ENCODE results near the gene GAS6. TPM values are rescaled to one million over a fixed set of nuclear protein-coding genes. Genes with fewer than 3 reads are reported as not detected.

Gene GAS6
- total RNA-seq, 1 experiment from 2014 or later = 93.8 TPM

DNA sequence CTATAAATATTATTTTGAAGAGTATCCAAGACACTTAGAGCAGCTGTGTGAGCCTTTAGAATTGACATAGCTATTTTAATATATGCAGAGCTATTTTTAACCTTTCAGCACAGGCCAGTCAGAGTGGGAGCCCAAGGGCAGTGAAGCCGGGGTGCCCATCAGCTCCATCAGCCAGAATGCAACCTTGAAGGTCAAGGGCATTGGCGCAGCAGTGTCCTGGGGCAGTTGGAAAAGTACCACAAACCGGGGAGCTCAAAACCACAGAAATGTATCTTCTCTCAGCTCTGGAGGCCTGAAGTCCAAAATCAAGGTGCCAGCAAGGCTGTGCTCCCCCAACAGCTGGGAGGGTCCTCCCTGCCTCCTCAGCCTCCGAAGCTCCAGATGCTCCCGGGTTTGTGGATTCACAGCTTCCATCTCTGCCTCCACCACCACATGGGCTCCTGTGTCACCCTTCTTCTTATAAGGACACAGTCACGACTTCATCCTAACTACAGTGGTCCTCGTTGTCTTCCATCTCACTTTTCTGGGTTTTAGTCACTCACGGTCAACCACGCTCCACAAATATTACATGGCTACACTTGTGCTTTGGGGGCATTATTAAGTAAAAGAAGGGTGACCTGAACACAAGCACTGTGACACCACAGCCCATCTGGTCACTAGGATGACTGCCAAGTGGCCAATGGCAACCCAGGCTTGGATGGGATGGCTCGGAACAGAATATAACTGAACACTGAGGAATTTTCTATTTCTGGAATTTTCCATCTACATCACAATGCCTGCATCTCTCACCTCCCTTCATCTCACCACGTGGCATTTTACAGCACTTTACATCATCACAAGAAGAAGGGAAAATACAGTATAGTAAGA is 15.9 kb upstream of the GAS6 start:
- ChIA-PET POLR2A (ENCODE audit: unreplicated experiment) (no interaction called here), CTCF (no interaction called here)
- no peaks in the 10 kb centered on the region for H3K9me3 ChIP-seq (ENCODE audit: insufficient read depth, low read depth)
- no peaks in the 10 kb centered on the region for H3F3A ChIP-seq (ENCODE audit: insufficient read depth, low read depth)
- no TSS peak for BruUV-seq (replicated peaks)
- no peak overlapping the region for H2AFZ ChIP-seq
- TF ChIP-seq EZH2 (IDR thresholded peaks at IDR 0.05; ENCODE audit: low read depth) = no peak
- TF ChIP-seq, protein P1, sequence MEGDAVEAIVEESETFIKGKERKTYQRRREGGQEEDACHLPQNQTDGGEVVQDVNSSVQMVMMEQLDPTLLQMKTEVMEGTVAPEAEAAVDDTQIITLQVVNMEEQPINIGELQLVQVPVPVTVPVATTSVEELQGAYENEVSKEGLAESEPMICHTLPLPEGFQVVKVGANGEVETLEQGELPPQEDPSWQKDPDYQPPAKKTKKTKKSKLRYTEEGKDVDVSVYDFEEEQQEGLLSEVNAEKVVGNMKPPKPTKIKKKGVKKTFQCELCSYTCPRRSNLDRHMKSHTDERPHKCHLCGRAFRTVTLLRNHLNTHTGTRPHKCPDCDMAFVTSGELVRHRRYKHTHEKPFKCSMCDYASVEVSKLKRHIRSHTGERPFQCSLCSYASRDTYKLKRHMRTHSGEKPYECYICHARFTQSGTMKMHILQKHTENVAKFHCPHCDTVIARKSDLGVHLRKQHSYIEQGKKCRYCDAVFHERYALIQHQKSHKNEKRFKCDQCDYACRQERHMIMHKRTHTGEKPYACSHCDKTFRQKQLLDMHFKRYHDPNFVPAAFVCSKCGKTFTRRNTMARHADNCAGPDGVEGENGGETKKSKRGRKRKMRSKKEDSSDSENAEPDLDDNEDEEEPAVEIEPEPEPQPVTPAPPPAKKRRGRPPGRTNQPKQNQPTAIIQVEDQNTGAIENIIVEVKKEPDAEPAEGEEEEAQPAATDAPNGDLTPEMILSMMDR (conservative IDR thresholded peaks at IDR 0.05) = no peak
- no peak overlapping the region for H3K4me3 ChIP-seq
- H3K79me2 ChIP-seq (ENCODE audit: low read depth) = no peaks in the 10 kb centered on the region
- no peaks in the 10 kb centered on the region for H4K20me1 ChIP-seq (ENCODE audit: insufficient read depth)
- no peaks in the 10 kb centered on the region for H3K9me2 ChIP-seq (ENCODE audit: insufficient read depth)
- H3K27me3 ChIP-seq (ENCODE audit: insufficient read depth, low read depth) = no peaks in the 10 kb centered on the region
- H3K4me2 ChIP-seq = no peak overlapping the region
- intact Hi-C loops (cut with micrococcal nuclease; ENCODE audit: unreplicated experiment) = no loop called here
- DNase-seq = no peak
- H3K36me3 ChIP-seq (ENCODE audit: low read depth) = no peaks in the 10 kb centered on the region
- no peaks in the 10 kb centered on the region; the same call in 1 of the 2 replicates for H3K4me1 ChIP-seq (replicated peaks; ENCODE audit: insufficient read depth)
- no peak overlapping the region for H3K27ac ChIP-seq

DNA sequence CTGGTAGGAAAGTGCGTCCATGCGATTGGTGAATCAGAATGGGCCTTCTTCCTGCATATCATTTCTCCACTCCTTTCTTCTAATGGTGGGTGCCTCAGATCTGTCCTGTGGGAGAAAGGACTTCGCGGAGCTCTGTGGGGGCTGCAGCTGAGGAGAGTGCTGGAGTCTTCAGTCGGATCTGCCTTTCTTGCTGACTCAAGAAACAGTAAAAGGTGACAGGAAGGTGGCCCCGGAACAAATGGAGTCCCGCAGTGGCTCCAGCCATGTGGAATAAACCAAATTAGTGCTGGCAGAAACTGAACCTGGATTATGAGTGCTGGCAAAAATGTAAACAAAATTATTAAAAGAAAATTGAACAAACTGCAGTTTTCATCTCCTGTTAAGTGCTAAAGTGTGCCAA is 15.1 kb upstream of the GAS6 start:
- H3K9me2 ChIP-seq (ENCODE audit: insufficient read depth) = no peaks in the 10 kb centered on the region
- ChIA-PET CTCF (no interaction called here), POLR2A (ENCODE audit: unreplicated experiment) (no interaction called here)

DNA sequence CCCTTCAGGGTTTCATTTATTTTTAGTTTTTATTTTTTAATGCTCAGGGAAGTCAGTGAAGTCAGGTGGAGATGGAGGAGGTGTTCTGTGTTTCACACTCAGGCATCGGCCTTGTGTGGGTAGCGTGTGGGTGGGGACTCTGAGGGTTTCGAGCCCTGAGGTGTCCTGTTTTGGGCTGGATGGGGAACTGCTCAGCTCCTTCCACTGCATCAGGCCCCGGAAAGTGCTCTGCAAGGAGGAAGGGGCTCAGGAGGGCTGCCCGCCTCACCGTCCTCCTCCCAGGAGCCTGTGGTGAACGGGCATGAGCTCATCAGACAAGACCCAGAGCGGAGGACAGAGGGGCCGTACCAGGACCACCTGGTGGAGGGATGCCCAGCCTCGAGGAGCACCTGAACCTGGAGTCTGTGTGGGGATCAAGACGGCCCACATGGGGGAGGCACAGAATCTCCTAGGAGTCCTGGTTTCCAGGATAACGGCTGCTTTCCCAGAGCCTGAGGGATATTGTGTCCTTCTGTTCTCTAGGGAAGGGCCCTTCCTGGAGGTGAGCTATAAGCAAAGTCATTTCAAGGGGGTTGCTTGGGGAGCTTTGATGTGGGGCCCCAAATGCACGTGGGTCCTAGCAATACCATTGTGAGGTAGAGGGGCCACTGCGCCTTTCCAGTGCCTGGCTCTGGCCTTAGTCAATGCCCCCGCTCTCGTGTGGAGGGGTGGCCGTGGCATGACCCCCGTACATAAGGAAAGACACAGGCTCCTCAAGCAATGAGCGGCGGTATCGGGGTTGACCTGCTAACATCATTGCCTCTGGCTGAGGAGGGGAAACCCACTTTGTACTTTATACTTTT is 13.5 kb upstream of the GAS6 start:
- no peaks in the 10 kb centered on the region for H4K20me1 ChIP-seq (ENCODE audit: insufficient read depth)
- no peaks in the 10 kb centered on the region for H3K36me3 ChIP-seq (ENCODE audit: low read depth)
- ChIA-PET POLR2A (ENCODE audit: unreplicated experiment) (no interaction called here), CTCF (no interaction called here)
- no TSS peak for BruUV-seq (replicated peaks)
- no peaks in the 10 kb centered on the region for H3F3A ChIP-seq (ENCODE audit: insufficient read depth, low read depth)
- H3K4me1 ChIP-seq (replicated peaks; ENCODE audit: insufficient read depth) = no peaks in the 10 kb centered on the region; the same call in 1 of the 2 replicates
- no peak overlapping the region for H2AFZ ChIP-seq
- no peaks in the 10 kb centered on the region for H3K9me3 ChIP-seq (ENCODE audit: insufficient read depth, low read depth)
- H3K27me3 ChIP-seq (ENCODE audit: insufficient read depth, low read depth) = no peaks in the 10 kb centered on the region
- no peaks in the 10 kb centered on the region for H3K79me2 ChIP-seq (ENCODE audit: low read depth)
- H3K9me2 ChIP-seq (ENCODE audit: insufficient read depth) = no peaks in the 10 kb centered on the region
- TF ChIP-seq, protein P1 (conservative IDR thresholded peaks at IDR 0.05) = no peak
- no peak for TF ChIP-seq EZH2 (IDR thresholded peaks at IDR 0.05; ENCODE audit: low read depth)
- H3K4me3 ChIP-seq = no peak overlapping the region
- H3K4me2 ChIP-seq = no peak overlapping the region
- no peak overlapping the region for H3K27ac ChIP-seq
- intact Hi-C loops (cut with micrococcal nuclease; ENCODE audit: unreplicated experiment) = no loop called here
- no peak for DNase-seq

More for the DNA sequence above, 15.1 kb upstream of the GAS6 start:
- H3K4me2 ChIP-seq = no peak overlapping the region
- H2AFZ ChIP-seq = no peak overlapping the region
- no peaks in the 10 kb centered on the region for H3F3A ChIP-seq (ENCODE audit: insufficient read depth, low read depth)
- H3K27ac ChIP-seq = no peak overlapping the region
- H3K36me3 ChIP-seq (ENCODE audit: low read depth) = no peaks in the 10 kb centered on the region
- H4K20me1 ChIP-seq (ENCODE audit: insufficient read depth) = no peaks in the 10 kb centered on the region
- H3K9me3 ChIP-seq (ENCODE audit: insufficient read depth, low read depth) = no peaks in the 10 kb centered on the region
- TF ChIP-seq, protein P1 (conservative IDR thresholded peaks at IDR 0.05) = no peak
- TF ChIP-seq EZH2 (IDR thresholded peaks at IDR 0.05; ENCODE audit: low read depth) = no peak
- no peaks in the 10 kb centered on the region for H3K79me2 ChIP-seq (ENCODE audit: low read depth)
- intact Hi-C loops (cut with micrococcal nuclease; ENCODE audit: unreplicated experiment) = no loop called here
- H3K4me1 ChIP-seq (replicated peaks; ENCODE audit: insufficient read depth) = no peaks in the 10 kb centered on the region; the same call in 1 of the 2 replicates
- DNase-seq = no peak
- BruUV-seq (replicated peaks) = no TSS peak
- no peaks in the 10 kb centered on the region for H3K27me3 ChIP-seq (ENCODE audit: insufficient read depth, low read depth)
- H3K4me3 ChIP-seq = no peak overlapping the region

Measured in PC-9 (cell line).